Fibroblast of villous mesenchyme (primary cell): ENCODE results near the gene INTS11. TPM values are rescaled to one million over a fixed set of nuclear protein-coding genes. Genes with fewer than 3 reads are reported as not detected.

Experiments
- DNase-seq: peaks from one replicate; pipeline ENCODE4 v3.0.0-alpha.2; 2010; ENCODE audit warnings: low read depth
- H3K4me3 ChIP-seq: 2 replicates; pipeline ENCODE4 v1.5.1; 2011; ENCODE audit warnings: low read depth, mild to moderate bottlenecking, low read length
- CTCF ChIP-seq: IDR thresholded peaks from 2 replicates; pipeline ENCODE4 v1.5.1; 2012; ENCODE audit warnings: low read depth, mild to moderate bottlenecking, low read length; ENCODE audit not compliant: insufficient read depth
- total RNA-seq: library from RNA; depleted of rRNA; stranded (reverse); fragments of >200 nt; gene quantifications from 2 replicates; pipeline ENCODE4 v1.2.3, GENCODE V29; 2012

The INTS11 gene
- total RNA-seq, 1 donor = 57.9 TPM

- no peak for TF ChIP-seq CTCF
- no peak overlapping the region for H3K4me3 ChIP-seq
Measured at GRCh38 chr1:1326075-1326605, 1.7 kb upstream of the INTS11 start.

GRCh38 chr1:1325288-1326074 lies 1.0 kb upstream of the INTS11 start:
- TF ChIP-seq CTCF = no peak
- H3K4me3 ChIP-seq = peak overlapping the region; percentile 83
- no peak for DNase-seq

More at GRCh38 chr1:1326075-1326605, 1.7 kb upstream of the INTS11 start:
- no peak for DNase-seq

GRCh38 chr1:1324084-1324523 lies 356 bp downstream of the INTS11 start:
- no peak for DNase-seq
- H3K4me3 ChIP-seq = peak overlapping the region; percentile 83
- TF ChIP-seq CTCF = no peak

GRCh38 chr1:1322952-1323351 lies 1.5 kb downstream of the INTS11 start:
- DNase-seq = no peak
- no peak for TF ChIP-seq CTCF
- no peak overlapping the region for H3K4me3 ChIP-seq

GRCh38 chr1:1322418-1322817 lies 2.0 kb downstream of the INTS11 start:
- no peak for DNase-seq
- H3K4me3 ChIP-seq = no peak overlapping the region
- no peak for TF ChIP-seq CTCF

GRCh38 chr1:1321477-1321876 lies 3.0 kb downstream of the INTS11 start:
- TF ChIP-seq CTCF = no peak
- DNase-seq = no peak
- no peak overlapping the region for H3K4me3 ChIP-seq
